Measurements from ENCODE around the gene MAGI2. TPM values are rescaled to one million over a fixed set of nuclear protein-coding genes. Genes with fewer than 3 reads are reported as not detected.

The MAGI2 gene
- total RNA-seq, 6 experiments from 2014 or later = 1.2 to 4.0 (median 2.4) TPM

- WGBS (ENCODE audit: insufficient coverage, low coverage, low lambda C conversion rate, missing lambda C conversion rate) = 46% methylated on average over 2 of the region's 2 CpGs
- DNase-seq (no peak), ATAC-seq (no peak)
- no peaks in the 10 kb centered on the region for H3K9me3 ChIP-seq
- no peak for TF ChIP-seq POLR2A (IDR thresholded peaks at IDR 0.05)
- TF ChIP-seq, protein P1, sequence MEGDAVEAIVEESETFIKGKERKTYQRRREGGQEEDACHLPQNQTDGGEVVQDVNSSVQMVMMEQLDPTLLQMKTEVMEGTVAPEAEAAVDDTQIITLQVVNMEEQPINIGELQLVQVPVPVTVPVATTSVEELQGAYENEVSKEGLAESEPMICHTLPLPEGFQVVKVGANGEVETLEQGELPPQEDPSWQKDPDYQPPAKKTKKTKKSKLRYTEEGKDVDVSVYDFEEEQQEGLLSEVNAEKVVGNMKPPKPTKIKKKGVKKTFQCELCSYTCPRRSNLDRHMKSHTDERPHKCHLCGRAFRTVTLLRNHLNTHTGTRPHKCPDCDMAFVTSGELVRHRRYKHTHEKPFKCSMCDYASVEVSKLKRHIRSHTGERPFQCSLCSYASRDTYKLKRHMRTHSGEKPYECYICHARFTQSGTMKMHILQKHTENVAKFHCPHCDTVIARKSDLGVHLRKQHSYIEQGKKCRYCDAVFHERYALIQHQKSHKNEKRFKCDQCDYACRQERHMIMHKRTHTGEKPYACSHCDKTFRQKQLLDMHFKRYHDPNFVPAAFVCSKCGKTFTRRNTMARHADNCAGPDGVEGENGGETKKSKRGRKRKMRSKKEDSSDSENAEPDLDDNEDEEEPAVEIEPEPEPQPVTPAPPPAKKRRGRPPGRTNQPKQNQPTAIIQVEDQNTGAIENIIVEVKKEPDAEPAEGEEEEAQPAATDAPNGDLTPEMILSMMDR (IDR thresholded peaks at IDR 0.05) = no peak
- no peak overlapping the region for H3K4me3 ChIP-seq
- intact Hi-C loops (cut with DNase I) = no loop called here
- no peaks in the 10 kb centered on the region for H3K36me3 ChIP-seq
- no peaks in the 10 kb centered on the region for H3K4me1 ChIP-seq
- H3K27ac ChIP-seq = no peak overlapping the region
- no peaks in the 10 kb centered on the region for H3K27me3 ChIP-seq
These were observed 1188.4 kb downstream of the MAGI2 start for GRCh38 chr7:78265071-78265470.

DNA sequence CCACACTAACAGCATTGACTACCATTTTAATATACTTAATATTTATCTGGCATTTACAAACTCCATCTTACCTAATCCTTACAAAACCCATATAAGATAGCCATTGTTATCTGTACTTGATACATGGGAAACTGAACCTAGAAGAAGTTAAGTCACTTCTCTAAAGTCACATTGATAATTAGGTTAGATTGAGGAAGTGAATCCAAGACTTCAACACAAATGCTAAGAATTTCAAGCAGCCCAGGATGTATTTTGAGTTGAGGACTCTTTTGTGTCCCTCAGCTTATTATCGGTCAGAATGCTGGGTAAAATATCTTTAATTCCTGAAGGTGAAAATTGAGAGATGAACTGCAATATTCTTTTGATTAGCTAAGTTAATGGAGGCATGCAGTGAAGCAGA is 1189.4 kb downstream of the MAGI2 start:
- no peaks in the 10 kb centered on the region for H3K27me3 ChIP-seq
- H3K4me3 ChIP-seq = no peak overlapping the region
- ATAC-seq (no peak), DNase-seq (no peak)
- TF ChIP-seq, protein P1 (IDR thresholded peaks at IDR 0.05) = no peak
- no peak for TF ChIP-seq POLR2A (IDR thresholded peaks at IDR 0.05)
- no peaks in the 10 kb centered on the region for H3K9me3 ChIP-seq
- 75% methylated on average over 1 of the region's 1 CpG for WGBS (ENCODE audit: insufficient coverage, low coverage, low lambda C conversion rate, missing lambda C conversion rate)
- H3K27ac ChIP-seq = no peak overlapping the region
- no peaks in the 10 kb centered on the region for H3K36me3 ChIP-seq
- intact Hi-C loops (cut with DNase I) = no loop called here
- no peaks in the 10 kb centered on the region for H3K4me1 ChIP-seq

GRCh38 chr7:78261739-78262138 is 1191.7 kb downstream of the MAGI2 start:
- TF ChIP-seq POLR2A (IDR thresholded peaks at IDR 0.05) = no peak
- TF ChIP-seq, protein P1 (IDR thresholded peaks at IDR 0.05) = no peak
- intact Hi-C loops (cut with DNase I) = no loop called here
- Histone ChIP-seq H3K4me1 (no peaks in the 10 kb centered on the region), H3K4me3 (no peak overlapping the region), H3K9me3 (no peaks in the 10 kb centered on the region), H3K27me3 (no peaks in the 10 kb centered on the region), H3K36me3 (no peaks in the 10 kb centered on the region), H3K27ac (no peak overlapping the region)
- DNase-seq = no peak
- no peak for ATAC-seq
- 53% methylated on average over 1 of the region's 1 CpG for WGBS (ENCODE audit: insufficient coverage, low coverage, low lambda C conversion rate, missing lambda C conversion rate)

DNA sequence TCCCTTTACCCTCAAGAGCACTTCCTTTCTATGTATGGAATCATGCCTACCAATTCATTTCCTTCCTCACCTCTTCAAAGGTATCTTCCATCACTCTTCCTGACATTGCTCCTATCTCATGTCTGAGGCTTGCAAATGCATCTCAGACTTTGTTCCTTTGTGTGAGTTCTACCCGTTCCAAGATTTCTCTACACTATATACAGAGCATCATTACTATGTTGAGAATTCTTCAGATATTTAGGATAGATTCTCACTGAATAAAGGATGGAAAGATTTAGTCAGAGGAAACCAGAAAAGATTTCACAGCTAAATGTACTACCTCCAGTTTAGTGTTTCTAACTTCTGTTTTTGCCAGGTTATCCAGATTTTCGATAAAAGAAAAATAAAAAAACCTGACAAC is 1192.2 kb downstream of the MAGI2 start:
- intact Hi-C loops (cut with DNase I) = no loop called here
- no peaks in the 10 kb centered on the region for H3K9me3 ChIP-seq
- ATAC-seq = no peak
- no peak overlapping the region for H3K27ac ChIP-seq
- no peaks in the 10 kb centered on the region for H3K36me3 ChIP-seq
- TF ChIP-seq, protein P1 (IDR thresholded peaks at IDR 0.05) = no peak
- TF ChIP-seq POLR2A (IDR thresholded peaks at IDR 0.05) = no peak
- no peak for DNase-seq
- H3K27me3 ChIP-seq = no peaks in the 10 kb centered on the region
- no peaks in the 10 kb centered on the region for H3K4me1 ChIP-seq
- WGBS (ENCODE audit: insufficient coverage, low coverage, low lambda C conversion rate, missing lambda C conversion rate) = 69% methylated on average over 2 of the region's 2 CpGs
- H3K4me3 ChIP-seq = no peak overlapping the region

DNA sequence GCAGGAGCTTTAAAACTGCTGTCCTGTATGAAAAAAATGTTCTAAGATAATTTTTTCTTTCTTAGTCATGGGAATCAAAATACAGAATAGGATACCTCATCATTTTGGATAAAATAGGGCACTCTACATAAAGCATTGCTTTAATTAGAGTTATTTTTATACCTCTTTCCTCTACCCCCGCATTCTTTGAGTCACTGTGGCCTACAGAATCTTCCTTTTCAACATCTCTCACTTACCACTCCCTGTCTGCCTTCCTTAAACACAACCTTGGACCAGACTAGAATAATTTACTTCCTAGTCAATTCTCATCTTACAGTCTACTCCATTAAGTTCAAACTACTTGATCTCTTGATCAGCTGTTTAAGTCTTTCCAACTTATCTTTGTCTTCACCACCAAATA is 1192.6 kb downstream of the MAGI2 start:
- no peak overlapping the region for H3K4me3 ChIP-seq
- TF ChIP-seq, protein P1 (IDR thresholded peaks at IDR 0.05) = no peak
- no peak for TF ChIP-seq POLR2A (IDR thresholded peaks at IDR 0.05)
- H3K36me3 ChIP-seq = no peaks in the 10 kb centered on the region
- H3K9me3 ChIP-seq = no peaks in the 10 kb centered on the region
- H3K4me1 ChIP-seq = no peaks in the 10 kb centered on the region
- WGBS (ENCODE audit: insufficient coverage, low coverage, low lambda C conversion rate, missing lambda C conversion rate) = 44% methylated on average over 1 of the region's 1 CpG
- intact Hi-C loops (cut with DNase I) = no loop called here
- H3K27me3 ChIP-seq = no peaks in the 10 kb centered on the region
- DNase-seq (no peak), ATAC-seq (no peak)
- no peak overlapping the region for H3K27ac ChIP-seq
